IPS-18a (cell line): Measurements from ENCODE around the gene UGT1A10.
"Not testable (repeated sequence)": the region's sequence is repeated elsewhere in the genome, so short reads cannot be mapped to it uniquely, and the experiment has no call there.

Experiments used
- H3K27ac ChIP-seq: one replicate; pipeline ENCODE4 v1.5.1; 2013; ENCODE audit warnings: low read length
- H3K27me3 ChIP-seq: one replicate; pipeline ENCODE4 v1.6.1; 2013; ENCODE audit warnings: mild to moderate bottlenecking, low read length; ENCODE audit not compliant: control insufficient read depth, insufficient read depth
- H3K36me3 ChIP-seq: one replicate; pipeline ENCODE4 v1.6.1; 2013; ENCODE audit warnings: low read depth, low read length; ENCODE audit not compliant: control insufficient read depth
- H3K4me1 ChIP-seq: one replicate; pipeline ENCODE4 v1.6.1; 2013; ENCODE audit warnings: low read depth, low read length; ENCODE audit not compliant: control insufficient read depth
- H3K4me3 ChIP-seq: one replicate; pipeline ENCODE4 v1.5.1; 2013; ENCODE audit warnings: low read length
- H3K9ac ChIP-seq: one replicate; pipeline ENCODE4 v1.6.1; 2013; ENCODE audit warnings: mild to moderate bottlenecking, low read length, moderate library complexity
- H3K9me3 ChIP-seq: one replicate; pipeline ENCODE4 v1.6.1; 2013; ENCODE audit warnings: low read depth, low read length; ENCODE audit not compliant: control insufficient read depth

UGT1A10 gene

GRCh38 chr2:233620204-233620603 is 16.0 kb upstream of the UGT1A10 start:
- Histone ChIP-seq H3K9ac (no peak overlapping the region), H3K36me3 (no peaks in the 10 kb centered on the region), H3K9me3 (no peaks in the 10 kb centered on the region), H3K4me1 (no peaks in the 10 kb centered on the region), H3K27ac (no peak overlapping the region), H3K4me3 (no peak overlapping the region), H3K27me3 (no peaks in the 10 kb centered on the region)

DNA sequence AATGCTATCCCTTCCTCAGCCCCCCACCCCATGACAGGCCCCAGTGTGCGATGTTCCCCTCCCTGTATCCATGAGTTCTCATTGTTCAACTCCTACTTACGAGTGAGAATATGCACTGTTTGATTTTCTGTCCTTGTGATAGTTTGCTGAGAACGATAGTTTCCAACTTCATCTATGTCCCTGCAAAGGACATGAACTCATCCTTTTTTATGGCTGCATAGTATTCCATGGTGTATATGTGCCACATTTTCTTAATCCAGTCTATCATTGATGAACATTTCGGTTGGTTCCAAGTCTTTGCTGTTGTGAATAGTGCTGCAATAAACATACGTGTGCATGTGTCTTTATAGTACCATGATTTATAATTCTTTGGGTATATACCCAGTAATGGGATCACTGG is 14.4 kb upstream of the UGT1A10 start:
- H3K27ac ChIP-seq, H3K36me3 ChIP-seq, H3K9ac ChIP-seq, H3K4me3 ChIP-seq, H3K9me3 ChIP-seq, H3K4me1 ChIP-seq, H3K27me3 ChIP-seq: not testable (repeated sequence)

GRCh38 chr2:233627331-233628025 is 8.8 kb upstream of the UGT1A10 start:
- H3K27ac ChIP-seq: no peak overlapping the region
- H3K36me3 ChIP-seq: no peaks in the 10 kb centered on the region
- H3K9ac ChIP-seq: no peak overlapping the region
- H3K27me3 ChIP-seq: no peaks in the 10 kb centered on the region
- H3K9me3 ChIP-seq: no peaks in the 10 kb centered on the region
- no peaks in the 10 kb centered on the region for H3K4me1 ChIP-seq
- H3K4me3 ChIP-seq: no peak overlapping the region

GRCh38 chr2:233638836-233639235 is 2.6 kb downstream of the UGT1A10 start:
- Histone ChIP-seq H3K27ac (no peak overlapping the region), H3K27me3 (no peaks in the 10 kb centered on the region), H3K36me3 (no peaks in the 10 kb centered on the region), H3K4me3 (no peak overlapping the region), H3K4me1 (no peaks in the 10 kb centered on the region), H3K9ac (no peak overlapping the region), H3K9me3 (no peaks in the 10 kb centered on the region)

GRCh38 chr2:233639860-233640259 is 3.6 kb downstream of the UGT1A10 start:
- peaks cover 2% of the 10 kb centered on the region for H3K9me3 ChIP-seq
- H3K4me3 ChIP-seq: no peak overlapping the region
- no peak overlapping the region for H3K27ac ChIP-seq
- no peaks in the 10 kb centered on the region for H3K4me1 ChIP-seq
- H3K27me3 ChIP-seq: no peaks in the 10 kb centered on the region
- H3K9ac ChIP-seq: no peak overlapping the region
- H3K36me3 ChIP-seq: no peaks in the 10 kb centered on the region

DNA sequence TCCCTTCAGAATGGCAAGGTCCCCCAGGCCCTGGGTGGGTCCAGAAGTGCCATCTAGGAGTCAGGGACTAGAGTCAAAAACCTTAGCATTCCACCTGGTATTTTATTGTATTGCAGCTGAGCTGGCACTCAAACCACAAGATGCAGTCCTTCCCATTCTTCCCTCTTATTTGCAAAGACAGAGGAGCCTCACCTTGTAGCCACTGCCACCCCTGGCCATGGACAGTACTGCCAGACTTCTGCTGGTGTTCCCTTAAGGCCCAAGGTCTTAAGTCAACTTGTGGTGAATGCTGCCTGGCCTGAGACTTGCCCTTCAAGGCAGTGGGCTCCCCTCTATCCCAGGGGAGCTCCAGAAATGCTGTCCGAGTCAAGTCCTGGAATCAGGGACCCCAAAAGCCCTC is 6.9 kb downstream of the UGT1A10 start:
- H3K27ac ChIP-seq: no peak overlapping the region
- no peaks in the 10 kb centered on the region for H3K27me3 ChIP-seq
- H3K4me1 ChIP-seq: no peaks in the 10 kb centered on the region
- peaks cover 15% of the 10 kb centered on the region for H3K9me3 ChIP-seq
- no peak overlapping the region for H3K9ac ChIP-seq
- H3K36me3 ChIP-seq: no peaks in the 10 kb centered on the region
- no peak overlapping the region for H3K4me3 ChIP-seq

DNA sequence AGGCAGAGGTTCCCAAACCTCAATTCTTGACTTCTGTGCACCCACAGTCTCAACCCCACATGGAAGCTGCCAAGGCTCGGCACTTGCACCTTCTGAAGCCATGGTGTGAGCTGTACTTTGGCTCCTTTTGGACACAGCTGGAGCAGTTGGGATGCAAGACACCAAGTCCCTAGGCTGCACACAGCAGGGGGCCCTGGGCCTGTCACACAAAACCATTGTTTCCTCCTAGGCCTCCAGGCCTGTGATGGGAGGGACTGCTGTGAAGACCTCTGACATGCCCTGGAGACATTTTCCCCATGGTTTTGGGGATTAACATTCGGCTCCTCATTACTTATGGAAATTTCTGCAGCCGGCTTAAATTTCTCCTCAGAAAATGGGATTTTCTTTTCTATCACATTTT is 9.8 kb downstream of the UGT1A10 start:
- H3K4me1 ChIP-seq, H3K27me3 ChIP-seq, H3K4me3 ChIP-seq, H3K36me3 ChIP-seq, H3K27ac ChIP-seq, H3K9ac ChIP-seq: not testable (repeated sequence)
- peaks cover 15% of the 10 kb centered on the region for H3K9me3 ChIP-seq

- H3K9me3 ChIP-seq: peaks cover 5% of the 10 kb centered on the region
- H3K36me3 ChIP-seq: no peaks in the 10 kb centered on the region
- no peak overlapping the region for H3K27ac ChIP-seq
- H3K4me1 ChIP-seq: no peaks in the 10 kb centered on the region
- no peak overlapping the region for H3K9ac ChIP-seq
- no peak overlapping the region for H3K4me3 ChIP-seq
- no peaks in the 10 kb centered on the region for H3K27me3 ChIP-seq
These were observed 14.7 kb downstream of the UGT1A10 start for GRCh38 chr2:233650981-233651380.

GRCh38 chr2:233651430-233651829 is 15.2 kb downstream of the UGT1A10 start:
- no peak overlapping the region for H3K27ac ChIP-seq
- no peaks in the 10 kb centered on the region for H3K36me3 ChIP-seq
- peaks cover 2% of the 10 kb centered on the region for H3K9me3 ChIP-seq
- H3K4me1 ChIP-seq: no peaks in the 10 kb centered on the region
- no peak overlapping the region for H3K9ac ChIP-seq
- H3K4me3 ChIP-seq: no peak overlapping the region
- no peaks in the 10 kb centered on the region for H3K27me3 ChIP-seq

- Histone ChIP-seq H3K27me3 (no peaks in the 10 kb centered on the region), H3K9ac (no peak overlapping the region), H3K4me3 (no peak overlapping the region)
These were observed 18.3 kb downstream of the UGT1A10 start for GRCh38 chr2:233654501-233654900.

GRCh38 chr2:233655043-233655442 is 18.8 kb downstream of the UGT1A10 start:
- H3K9ac ChIP-seq: no peak overlapping the region
- H3K4me1 ChIP-seq: no peaks in the 10 kb centered on the region
- no peak overlapping the region for H3K4me3 ChIP-seq
- no peak overlapping the region for H3K27ac ChIP-seq
- H3K27me3 ChIP-seq: no peaks in the 10 kb centered on the region
- no peaks in the 10 kb centered on the region for H3K36me3 ChIP-seq
- H3K9me3 ChIP-seq: no peaks in the 10 kb centered on the region

More at GRCh38 chr2:233654501-233654900, 18.3 kb downstream of the UGT1A10 start:
- Histone ChIP-seq H3K36me3 (no peaks in the 10 kb centered on the region), H3K4me1 (no peaks in the 10 kb centered on the region), H3K27ac (no peak overlapping the region), H3K9me3 (no peaks in the 10 kb centered on the region)

DNA sequence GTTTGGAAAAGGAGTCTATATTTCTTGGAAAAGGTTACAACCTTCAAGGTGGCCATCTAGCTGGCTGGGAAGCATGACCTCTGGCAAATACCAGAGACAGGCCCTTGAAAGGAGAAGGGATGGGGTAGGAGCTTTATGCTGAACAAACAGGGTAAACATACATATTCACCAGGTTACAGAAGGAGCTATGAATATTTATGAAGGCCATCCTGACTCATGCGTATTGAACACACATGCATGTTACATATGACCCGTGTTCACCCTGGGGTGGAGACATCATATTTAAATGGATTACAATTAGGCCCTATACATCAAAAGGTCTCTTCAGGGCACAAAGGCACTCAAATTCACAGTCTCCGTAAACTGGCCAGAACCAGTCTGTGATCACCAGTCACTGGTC is 19.7 kb downstream of the UGT1A10 start:
- not testable (repeated sequence) for H3K9me3 ChIP-seq, H3K4me3 ChIP-seq, H3K36me3 ChIP-seq, H3K9ac ChIP-seq, H3K27ac ChIP-seq, H3K27me3 ChIP-seq, H3K4me1 ChIP-seq
